Testis (tissue), 3 donors: ENCODE results near the gene CDKN3. TPM values are rescaled to one million over a fixed set of nuclear protein-coding genes. Genes with fewer than 3 reads are reported as not detected.
"Not testable (repeated sequence)": the region's sequence is repeated elsewhere in the genome, so short reads cannot be mapped to it uniquely, and the experiment has no call there.

Experiments
- DNase-seq: peaks from one replicate; pipeline ENCODE4 v3.0.0-alpha.2; 2019
- H3K27ac ChIP-seq, 2 donors: fragments of 200-600 bp; sonication (generic); one replicate each; pipeline ENCODE4 v1.5.1; 2019
- H3K27me3 ChIP-seq: fragments of 200-600 bp; sonication (generic); one replicate; pipeline ENCODE4 v1.5.1; 2019
- H3K36me3 ChIP-seq: fragments of 200-600 bp; sonication (generic); one replicate; pipeline ENCODE4 v1.5.1; 2017; ENCODE audit warnings: low read depth; ENCODE audit errors: missing control alignments
- H3K4me1 ChIP-seq: fragments of 200-600 bp; sonication (generic); one replicate; pipeline ENCODE4 v1.5.1; 2019
- H3K4me3 ChIP-seq, 2 donors: fragments of 200-600 bp; sonication (generic); one replicate each; pipeline ENCODE4 v1.5.1; 2017 to 2019
- H3K9me3 ChIP-seq: fragments of 200-600 bp; sonication (generic); one replicate; pipeline ENCODE4 v1.5.1; 2017
- CTCF ChIP-seq, 3 experiments: fragments of 450-650 bp in 2 of 3; fragments of 200-600 bp in 1 of 3; sonication (generic) in 1 of 3; IDR thresholded peaks; one replicate each; pipeline ENCODE4 v1.5.1; 2016 to 2019; ENCODE audit warnings: antibody characterized with exemption in 3 of 3, mild to moderate bottlenecking in 2 of 3, moderate library complexity in 1 of 3
- POLR2A ChIP-seq: fragments of 450-650 bp; IDR thresholded peaks from one replicate; pipeline ENCODE4 v1.6.1; 2017; ENCODE audit warnings: antibody characterized with exemption, mild to moderate bottlenecking, moderate library complexity
- WGBS, 2 donors: methylation state at CpG; one replicate each; pipeline ENCODE4 v1.1.5; 2018; 5-methylcytosine and 5-hydroxymethylcytosine counted together
- intact Hi-C: fragments of 100-400 bp; cut with DNase I; formaldehyde crosslinking; loops from one replicate; pipeline ENCODE4 v1.15.1; 2023; ENCODE audit warnings: low total_unique reads
- polyA plus RNA-seq: library from polyadenylated mRNA; stranded (reverse); fragments of 350-450 nt; fragmentation: Illumina TruSeq; extraction: RNeasy Lipid Tissue Mini Kit (QIAGEN cat#74804); gene quantifications from one replicate; pipeline ENCODE4 v1.2.3, GENCODE V29; 2014; ENCODE audit warnings: low read depth, low replicate concordance; ENCODE audit not compliant: insufficient read depth
- total RNA-seq, 2 donors: library from RNA; depleted of rRNA; stranded (reverse); fragments of >200 nt; gene quantifications; one replicate each; pipeline ENCODE4 v1.2.3, GENCODE V29; 2016

The CDKN3 gene
- total and polyA plus RNA-seq, 3 donors from 2014 or later = 99.0 to 398 (median 160) TPM

GRCh38 chr14:54369343-54369742, 27.5 kb upstream of the CDKN3 start:
- 91 to 96% methylated on average over 2 of the region's 2 CpGs for WGBS, 2 donors
- Histone ChIP-seq H3K27ac (no peak overlapping the region), H3K27me3 (no peaks in the 10 kb centered on the region), H3K4me3 (no peak overlapping the region), H3K36me3 (no peaks in the 10 kb centered on the region), H3K4me1 (no peaks in the 10 kb centered on the region), H3K9me3 (no peaks in the 10 kb centered on the region)
- no peak for TF ChIP-seq POLR2A
- no peak for TF ChIP-seq CTCF (IDR thresholded peaks at IDR 0.05)
- intact Hi-C loops = no loop called here
- no peak for DNase-seq

- H3K36me3 ChIP-seq = no peaks in the 10 kb centered on the region
- no peaks in the 10 kb centered on the region for H3K9me3 ChIP-seq
- no peaks in the 10 kb centered on the region for H3K4me1 ChIP-seq
- intact Hi-C loops = no loop called here
- H3K27me3 ChIP-seq = no peaks in the 10 kb centered on the region
- no peak for DNase-seq
- TF ChIP-seq POLR2A = no peak
- no peak for TF ChIP-seq CTCF (IDR thresholded peaks at IDR 0.05)
- WGBS, 2 donors = 66 to 68% methylated on average over 11 of the region's 11 CpGs
- no peak overlapping the region for H3K27ac ChIP-seq
- H3K4me3 ChIP-seq = no peak overlapping the region
Measured at GRCh38 chr14:54370323-54371198, 26.2 kb upstream of the CDKN3 start.

GRCh38 chr14:54374117-54374884, 22.5 kb upstream of the CDKN3 start:
- intact Hi-C loops = no loop called here
- no peaks in the 10 kb centered on the region for H3K27me3 ChIP-seq
- no peaks in the 10 kb centered on the region for H3K9me3 ChIP-seq
- TF ChIP-seq POLR2A = no peak
- TF ChIP-seq CTCF (IDR thresholded peaks at IDR 0.05) = no peak
- no peaks in the 10 kb centered on the region for H3K4me1 ChIP-seq
- WGBS, 2 donors = 63 to 64% methylated on average over 7 of the region's 7 CpGs
- H3K36me3 ChIP-seq = no peaks in the 10 kb centered on the region
- no peak for DNase-seq
- H3K27ac ChIP-seq = no peak overlapping the region
- H3K4me3 ChIP-seq = no peak overlapping the region

- DNase-seq = no peak
- Histone ChIP-seq H3K36me3 (no peaks in the 10 kb centered on the region), H3K4me1 (no peaks in the 10 kb centered on the region), H3K27me3 (no peaks in the 10 kb centered on the region), H3K9me3 (no peaks in the 10 kb centered on the region), H3K27ac (no peak overlapping the region), H3K4me3 (no peak overlapping the region)
- TF ChIP-seq POLR2A (no peak), CTCF (IDR thresholded peaks at IDR 0.05) (no peak)
- 60 to 67% methylated on average over 7 of the region's 7 CpGs for WGBS, 2 donors
- intact Hi-C loops = no loop called here
Measured at GRCh38 chr14:54377501-54377900, 19.3 kb upstream of the CDKN3 start.

GRCh38 chr14:54378893-54379292, 17.9 kb upstream of the CDKN3 start:
- intact Hi-C loops = not testable (repeated sequence)

GRCh38 chr14:54380558-54380957, 16.2 kb upstream of the CDKN3 start:
- DNase-seq, H3K36me3 ChIP-seq, H3K9me3 ChIP-seq, H3K27me3 ChIP-seq, H3K4me3 ChIP-seq, H3K27ac ChIP-seq, H3K4me1 ChIP-seq, intact Hi-C loops: not testable (repeated sequence)
- WGBS, 2 donors = 74 to 78% methylated on average over 3 of the region's 3 CpGs

More at GRCh38 chr14:54378893-54379292, 17.9 kb upstream of the CDKN3 start:
- H3K4me3 ChIP-seq, DNase-seq, H3K9me3 ChIP-seq, H3K27ac ChIP-seq, H3K27me3 ChIP-seq, H3K4me1 ChIP-seq, H3K36me3 ChIP-seq: not testable (repeated sequence)
- WGBS, 2 donors = 78 to 86% methylated on average over 5 of the region's 5 CpGs
